Neutrophil (primary cell): ENCODE measurements around the gene CBX6.

Experiments
- H3K27ac ChIP-seq: fragments of 200-600 bp; sonication (generic); 2 replicates; pipeline ENCODE4 v1.5.1; 2016; ENCODE audit warnings: mild to moderate bottlenecking, moderate library complexity
- H3K27me3 ChIP-seq: fragments of 200-600 bp; sonication (generic); 2 replicates; pipeline ENCODE4 v1.6.0; 2016; ENCODE audit warnings: mild to moderate bottlenecking
- H3K36me3 ChIP-seq: fragments of 200-600 bp; sonication (generic); 2 replicates; pipeline ENCODE4 v1.5.1; 2017
- H3K4me1 ChIP-seq, 2 experiments: fragments of 200-600 bp in 1 of 2; sonication (generic) in 1 of 2; 1 replicate in 1 of 2; 2 replicates in 1 of 2; pipeline versions ENCODE4 v1.5.1 to v1.6.1; 2013 to 2016; ENCODE audit warnings: low read depth in 1 of 2, low read length in 1 of 2, mild to moderate bottlenecking in 1 of 2, moderate library complexity in 1 of 2; ENCODE audit not compliant: control insufficient read depth in 1 of 2, insufficient read depth in 1 of 2
- H3K4me3 ChIP-seq, 2 experiments: fragments of 200-600 bp in 1 of 2; sonication (generic) in 1 of 2; 1 replicate in 1 of 2; 2 replicates in 1 of 2; pipeline ENCODE4 v1.5.1; 2013 to 2016; ENCODE audit warnings: low read depth in 1 of 2, low read length in 1 of 2, mild to moderate bottlenecking in 1 of 2, moderate library complexity in 1 of 2
- H3K9me3 ChIP-seq: fragments of 200-600 bp; sonication (generic); 2 replicates; pipeline ENCODE4 v1.5.1; 2016
- CTCF ChIP-seq: fragments of 200-600 bp; sonication (generic); IDR thresholded peaks from 2 replicates; pipeline ENCODE4 v1.5.1; 2016; ENCODE audit warnings: antibody characterized with exemption

Gene CBX6

GRCh38 chr22:38846412-38846811, 25.6 kb downstream of the CBX6 start:
- no peak for TF ChIP-seq CTCF
- H3K9me3 ChIP-seq, result no peaks in the 10 kb centered on the region
- H3K27ac ChIP-seq, result no peak overlapping the region
- peaks cover 4 to 17% of the 10 kb centered on the region in 2 experiments for H3K4me1 ChIP-seq
- no peaks in the 10 kb centered on the region for H3K36me3 ChIP-seq
- H3K27me3 ChIP-seq, result peaks cover 100% of the 10 kb centered on the region
- H3K4me3 ChIP-seq, result no peak overlapping the region

DNA sequence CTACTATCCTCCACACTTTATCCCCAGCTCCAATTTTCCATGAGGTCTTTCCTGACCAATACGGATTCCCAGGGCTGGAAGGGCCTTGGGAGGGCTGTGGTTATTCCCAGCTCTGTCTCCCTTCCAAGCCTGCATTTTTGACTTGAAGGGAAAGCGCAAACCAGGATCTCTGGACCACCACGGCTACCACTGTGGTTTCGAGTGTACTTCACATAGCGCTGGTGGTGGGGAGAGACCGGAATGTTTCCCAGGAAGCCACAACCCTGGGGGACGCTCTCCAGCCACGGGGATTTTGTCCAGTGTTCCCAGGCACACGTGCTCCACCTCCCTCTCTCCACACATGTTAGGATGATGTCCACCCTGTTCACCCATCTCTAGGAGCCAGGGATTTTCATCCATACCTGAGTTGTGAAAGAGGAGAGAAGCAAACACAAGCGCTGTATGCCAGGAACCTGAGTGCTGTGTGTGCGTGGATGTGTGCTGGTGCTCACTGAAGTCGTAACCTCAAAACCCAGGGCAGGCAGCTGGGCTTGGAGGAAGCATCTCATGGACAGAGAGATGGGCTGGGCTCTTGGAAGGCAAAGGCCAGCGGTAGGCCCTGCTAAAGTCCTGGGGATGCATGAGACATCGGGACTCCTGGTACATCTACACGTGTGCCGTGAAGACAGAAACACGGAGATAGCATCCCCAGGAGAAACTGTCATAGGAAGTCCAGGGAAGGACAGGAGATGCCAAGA, 26.8 kb downstream of the CBX6 start:
- Histone ChIP-seq H3K9me3 (no peaks in the 10 kb centered on the region), H3K4me3 (no peak overlapping the region), H3K36me3 (no peaks in the 10 kb centered on the region), H3K27ac (no peak overlapping the region), H3K27me3 (peaks cover 100% of the 10 kb centered on the region), H3K4me1 (peaks cover 4 to 17% of the 10 kb centered on the region in 2 experiments)
- TF ChIP-seq CTCF, result no peak

GRCh38 chr22:38844315-38845003, 27.6 kb downstream of the CBX6 start:
- Histone ChIP-seq H3K4me1 (peaks cover 4 to 17% of the 10 kb centered on the region in 2 experiments), H3K4me3 (peak overlapping the region in 1 of 2 experiments; percentile 14), H3K27ac (no peak overlapping the region), H3K9me3 (no peaks in the 10 kb centered on the region), H3K36me3 (no peaks in the 10 kb centered on the region), H3K27me3 (peaks cover 100% of the 10 kb centered on the region)
- TF ChIP-seq CTCF, result no peak

- TF ChIP-seq CTCF, result no peak
- H3K4me1 ChIP-seq, result peaks cover 4 to 17% of the 10 kb centered on the region in 2 experiments
- no peak within 1 kb of the TSS for H3K27ac ChIP-seq
- H3K27me3 ChIP-seq, result peaks cover 100% of the 10 kb centered on the region
- H3K9me3 ChIP-seq, result no peaks in the 10 kb centered on the region
- H3K4me3 ChIP-seq, result peak within 1 kb of the TSS; percentile 5 to 14
- no peaks in the 10 kb centered on the region for H3K36me3 ChIP-seq
Measured at GRCh38 chr22:38843657-38844314, 28.2 kb downstream of the CBX6 start, which contains the start of gene NPTXR. TSS of gene NPTXR (minus strand) at chr22:38844028.

GRCh38 chr22:38843201-38843656, 28.8 kb downstream of the CBX6 start:
- Histone ChIP-seq H3K9me3 (no peaks in the 10 kb centered on the region), H3K27ac (no peak overlapping the region), H3K4me1 (peaks cover 4 to 17% of the 10 kb centered on the region in 2 experiments), H3K36me3 (no peaks in the 10 kb centered on the region), H3K27me3 (peaks cover 97% of the 10 kb centered on the region), H3K4me3 (peak overlapping the region in 1 of 2 experiments; percentile 5)
- no peak for TF ChIP-seq CTCF
